IMR-90 (cell line): Measurements from ENCODE around the gene BDH1. TPM values are rescaled to one million over a fixed set of nuclear protein-coding genes. Genes with fewer than 3 reads are reported as not detected.
"Not testable (repeated sequence)": the region's sequence is repeated elsewhere in the genome, so short reads cannot be mapped to it uniquely, and the experiment has no call there.

ENCODE experiments used
- ATAC-seq: fragments of 200-7000 bp; cut with Tn5 transposase; 2 replicates; pipeline ENCODE4 v1.9.1; 2020; ENCODE audit warnings: low read depth, mild to moderate bottlenecking, moderate library complexity
- BruUV-seq: library from RNA; stranded (reverse); fragments of 400-500 nt; replicated peaks from 2 replicates; lab custom pipeline; 2021; lab: Mats Ljungman, UMichigan
- CTCF ChIA-PET: fragments of 300-600 bp; formaldehyde crosslinking; extraction: SDS; loops from one replicate; lab custom pipeline; 2021; ENCODE audit warnings: antibody characterized with exemption; lab: Yijun Ruan, JAX
- POLR2A ChIA-PET: fragments of 300-600 bp; sonication (Branson Sonifier 250); formaldehyde crosslinking; loops from one replicate; lab custom pipeline; 2022; ENCODE audit warnings: antibody characterized with exemption; ENCODE audit not compliant: unreplicated experiment; lab: Charles Lee
- DNase-seq: peaks from one replicate; pipeline ENCODE4 v3.0.0; 2013
- H2AFZ ChIP-seq: replicated peaks from 2 replicates; pipeline ENCODE3; 2013; ENCODE audit warnings: low read length, mild to moderate bottlenecking; ENCODE audit not compliant: poor library complexity
- H2AK5ac ChIP-seq: 2 replicates; pipeline ENCODE4 v1.6.1; 2013; ENCODE audit warnings: low read depth, low read length, inconsistent platforms
- H2AK9ac ChIP-seq: replicated peaks from 2 replicates; pipeline ENCODE3; 2013; ENCODE audit warnings: mild to moderate bottlenecking, low read depth, low read length, moderate library complexity; ENCODE audit not compliant: poor library complexity
- H2BK120ac ChIP-seq: 2 replicates; pipeline ENCODE4 v1.6.1; 2013; ENCODE audit warnings: low read depth, low read length, inconsistent platforms
- H2BK15ac ChIP-seq: 3 replicates; pipeline ENCODE4 v1.6.1; 2013; ENCODE audit warnings: low read depth, low read length, inconsistent platforms
- H2BK20ac ChIP-seq: 2 replicates; pipeline ENCODE4 v1.6.1; 2013; ENCODE audit warnings: low read depth, mild to moderate bottlenecking, inconsistent platforms, low read length, moderate library complexity
- H2BK5ac ChIP-seq: 2 replicates; pipeline ENCODE4 v1.6.1; 2013; ENCODE audit warnings: mild to moderate bottlenecking, low read depth, low read length, inconsistent platforms; ENCODE audit not compliant: poor library complexity, severe bottlenecking
- H3K14ac ChIP-seq: replicated peaks from 2 replicates; pipeline ENCODE4 v1.6.1; 2013; ENCODE audit warnings: low read depth, low read length, inconsistent platforms
- H3K18ac ChIP-seq: 2 replicates; pipeline ENCODE4 v1.6.1; 2013; ENCODE audit warnings: low read depth, low read length, control low read depth
- H3K23ac ChIP-seq: 2 replicates; pipeline ENCODE4 v1.6.1; 2013; ENCODE audit warnings: low read depth, low read length, inconsistent platforms
- H3K27ac ChIP-seq: 2 replicates; pipeline ENCODE4 v1.5.1; 2013; ENCODE audit warnings: mild to moderate bottlenecking, control low read depth, low read length; ENCODE audit not compliant: insufficient read depth
- H3K27me3 ChIP-seq: 2 replicates; pipeline ENCODE4 v1.6.1; 2013; ENCODE audit warnings: low read length; ENCODE audit not compliant: control insufficient read depth, insufficient read depth
- H3K36me3 ChIP-seq: 2 replicates; pipeline ENCODE4 v1.6.1; 2013; ENCODE audit warnings: low read length, mixed read lengths; ENCODE audit not compliant: control insufficient read depth, insufficient read depth
- H3K4ac ChIP-seq: 2 replicates; pipeline ENCODE4 v1.6.1; 2013; ENCODE audit warnings: low read depth, low read length, inconsistent platforms
- H3K4me1 ChIP-seq: 2 replicates; pipeline ENCODE4 v1.6.1; 2013; ENCODE audit warnings: low read length, mixed read lengths; ENCODE audit not compliant: control insufficient read depth, insufficient read depth
- H3K4me2 ChIP-seq: 2 replicates; pipeline ENCODE4 v1.6.1; 2013; ENCODE audit warnings: low read depth, mild to moderate bottlenecking, control low read depth, low read length, moderate library complexity
- H3K4me3 ChIP-seq: 2 replicates; pipeline ENCODE4 v1.5.1; 2013; ENCODE audit warnings: low read depth, mild to moderate bottlenecking, control low read depth, low read length, moderate library complexity; ENCODE audit not compliant: insufficient read depth
- H3K56ac ChIP-seq: 2 replicates; pipeline ENCODE4 v1.6.1; 2013; ENCODE audit warnings: low read length, inconsistent platforms; ENCODE audit not compliant: insufficient read depth; ENCODE audit errors: extremely low read depth
- H3K79me1 ChIP-seq, 2 experiments: 2 replicates each; pipeline ENCODE4 v1.6.1; 2013; ENCODE audit warnings: low read length in 2 of 2, inconsistent platforms in 1 of 2, low read depth in 1 of 2
- H3K9ac ChIP-seq: 2 replicates; pipeline ENCODE4 v1.6.1; 2013; ENCODE audit warnings: low read depth, low read length, control low read depth
- H3K9me1 ChIP-seq: 2 replicates; pipeline ENCODE4 v1.6.1; 2013; ENCODE audit warnings: low read length, inconsistent platforms; ENCODE audit not compliant: insufficient read depth
- H3K9me3 ChIP-seq: 2 replicates; pipeline ENCODE4 v1.6.1; 2013; ENCODE audit warnings: low read length; ENCODE audit not compliant: control insufficient read depth, insufficient read depth
- H4K20me1 ChIP-seq: 2 replicates; pipeline ENCODE4 v1.6.1; 2013; ENCODE audit warnings: low read length, inconsistent platforms; ENCODE audit not compliant: insufficient read depth
- H4K5ac ChIP-seq: 2 replicates; pipeline ENCODE4 v1.6.1; 2013; ENCODE audit warnings: mild to moderate bottlenecking, low read depth, low read length, control low read depth
- H4K8ac ChIP-seq, 2 experiments: 2 replicates each; pipeline ENCODE4 v1.6.1; 2013; ENCODE audit warnings: low read depth in 2 of 2, low read length in 2 of 2, control low read depth in 1 of 2, inconsistent platforms in 1 of 2
- H4K91ac ChIP-seq: 2 replicates; pipeline ENCODE4 v1.6.1; 2013; ENCODE audit warnings: low read depth, low read length, inconsistent platforms; ENCODE audit not compliant: insufficient read depth
- WGBS, 2 experiments: methylation state at CpG; one replicate each; pipeline versions ENCODE4 v1.1.5 to v1.1.7; 2013; ENCODE audit warnings: missing lambda C conversion rate in 2 of 2; ENCODE audit not compliant: insufficient read length in 1 of 2; ENCODE audit errors: extremely low coverage in 2 of 2; 5-methylcytosine and 5-hydroxymethylcytosine counted together
- dilution Hi-C: fragments of 300-500 bp; cut with HindIII; formaldehyde crosslinking; loops from one replicate; pipeline ENCODE4 v1.14.3; 2018; ENCODE audit warnings: low sequenced_read_pairs; ENCODE audit not compliant: unreplicated experiment
- in situ Hi-C: fragments of 300-500 bp; cut with MboI; formaldehyde crosslinking; loops from 3 replicates; pipeline ENCODE4 v1.14.3; 2019; ENCODE audit warnings: low sequenced_read_pairs, inconsistent platforms, mixed read lengths
- intact Hi-C: fragments of 100-400 bp; cut with micrococcal nuclease; formaldehyde crosslinking; loops from 2 replicates; pipeline ENCODE4 v1.10.0; 2022
- polyA plus RNA-seq, 3 experiments: library from polyadenylated mRNA; depleted of rRNA; stranded (reverse); fragments of >200 nt; gene quantifications; 2 replicates each; pipeline ENCODE4 v1.2.3, GENCODE V29; 2012; ENCODE audit warnings: low replicate concordance in 1 of 3
- total RNA-seq: library from RNA; depleted of rRNA; stranded (reverse); fragments of >200 nt; gene quantifications from 2 replicates; pipeline ENCODE4 v1.2.3, GENCODE V29; 2012

Gene BDH1
- total and polyA plus RNA-seq, 2 of the 4 experiments (the other 2 are of a cell fraction) = 2.7 to 4.4 TPM

DNA sequence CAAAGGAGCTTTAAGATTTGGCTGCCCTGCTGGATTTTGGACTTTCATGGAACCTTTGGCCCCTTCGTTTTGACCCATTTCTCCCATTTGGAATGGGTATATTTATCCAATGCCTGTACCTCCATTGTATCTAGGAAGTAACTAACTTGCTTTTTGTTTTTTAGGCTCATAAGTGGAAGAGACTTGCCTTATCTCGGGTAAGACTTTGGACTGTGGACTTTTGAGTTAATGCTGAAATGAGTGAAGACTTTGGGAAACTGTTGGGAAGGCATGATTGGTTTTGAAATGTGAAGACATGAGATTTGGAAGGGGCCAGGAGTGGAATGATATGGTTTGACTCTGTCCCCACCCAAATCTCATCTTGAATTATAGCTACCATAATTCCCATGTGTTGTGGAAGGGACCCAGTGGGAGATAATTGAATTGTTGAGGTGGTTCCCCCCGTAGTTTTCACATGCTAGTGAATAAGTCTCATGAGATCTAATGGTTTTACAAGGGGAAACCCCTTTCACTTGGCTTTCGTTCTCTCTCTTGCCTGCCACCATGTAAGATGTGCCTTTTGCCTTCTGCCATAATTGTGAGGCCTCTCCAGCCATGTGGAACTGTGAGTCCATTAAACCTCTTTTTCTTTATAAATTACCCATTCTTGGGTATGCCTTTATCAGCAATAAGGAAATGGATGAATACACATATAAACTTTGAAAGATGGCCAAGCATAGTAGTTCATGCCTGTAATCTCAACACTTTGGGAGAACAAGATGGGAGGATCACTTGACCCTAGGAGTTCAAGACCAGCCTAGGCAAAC, 15.5 kb upstream of the BDH1 start:
- H3K4me1 ChIP-seq, H3K14ac ChIP-seq, H3K18ac ChIP-seq, H4K91ac ChIP-seq, CTCF ChIA-PET, H3K79me1 ChIP-seq, H2BK20ac ChIP-seq, H3K27ac ChIP-seq, H2BK5ac ChIP-seq, BruUV-seq, in situ Hi-C loops, dilution Hi-C loops, H4K8ac ChIP-seq, H4K20me1 ChIP-seq, ATAC-seq, H4K5ac ChIP-seq, DNase-seq, H2BK120ac ChIP-seq, H3K9me1 ChIP-seq, H3K36me3 ChIP-seq, H3K56ac ChIP-seq, H3K4me3 ChIP-seq, H2AK5ac ChIP-seq, H3K4ac ChIP-seq, H2AFZ ChIP-seq, H3K4me2 ChIP-seq, POLR2A ChIA-PET, H3K9me3 ChIP-seq, H3K9ac ChIP-seq, H2AK9ac ChIP-seq, H3K23ac ChIP-seq, intact Hi-C loops, H2BK15ac ChIP-seq: not testable (repeated sequence)
- peaks cover 28% of the 10 kb centered on the region for H3K27me3 ChIP-seq
- WGBS, 2 experiments = 50% methylated on average over 1 of the region's 4 CpGs; no CpG with 5 or more reads in 1 of the 2 experiments

DNA sequence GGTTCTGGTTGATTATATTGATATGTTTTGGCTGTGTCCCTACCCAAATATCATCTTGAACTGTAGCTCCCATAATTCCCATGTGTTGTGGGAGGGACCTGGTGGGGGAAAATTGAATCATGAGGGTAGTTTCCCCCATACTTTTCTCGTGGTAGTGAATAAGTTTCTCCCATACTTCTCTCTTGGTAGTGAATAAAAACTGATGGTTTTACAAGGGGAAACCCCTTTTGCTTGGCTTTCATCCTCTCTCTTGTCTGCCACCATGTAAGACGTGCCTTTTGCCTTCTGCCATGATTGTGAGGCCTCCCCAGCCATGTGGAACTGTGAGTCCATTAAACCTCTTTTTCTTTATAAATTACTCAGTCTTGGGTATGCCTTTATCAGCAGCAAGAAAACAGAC, 13.7 kb upstream of the BDH1 start:
- intact Hi-C loops, H2AK9ac ChIP-seq, H4K8ac ChIP-seq, H2AK5ac ChIP-seq, H3K4me3 ChIP-seq, H3K79me1 ChIP-seq, H3K9me1 ChIP-seq, DNase-seq, dilution Hi-C loops, H2BK5ac ChIP-seq, H3K56ac ChIP-seq, H4K91ac ChIP-seq, H4K20me1 ChIP-seq, H3K4me2 ChIP-seq, H2AFZ ChIP-seq, H3K36me3 ChIP-seq, H3K27ac ChIP-seq, H2BK120ac ChIP-seq, BruUV-seq, CTCF ChIA-PET, H3K9me3 ChIP-seq, H3K4ac ChIP-seq, H2BK20ac ChIP-seq, ATAC-seq, H2BK15ac ChIP-seq, POLR2A ChIA-PET, H3K23ac ChIP-seq, H3K9ac ChIP-seq, H3K4me1 ChIP-seq, H3K14ac ChIP-seq, in situ Hi-C loops, H3K18ac ChIP-seq, H4K5ac ChIP-seq: not testable (repeated sequence)
- no CpG with 5 or more reads among the region's 2 CpGs for WGBS, 2 experiments
- peaks cover 19% of the 10 kb centered on the region for H3K27me3 ChIP-seq
